GM19193 (cell line): ENCODE measurements around the gene RHOF.

Source experiments
- POLR2A ChIP-seq: IDR thresholded peaks from 4 replicates; pipeline ENCODE4 v1.6.1; 2011; ENCODE audit not compliant: insufficient read depth, insufficient read length; ENCODE audit errors: extremely low read depth

RHOF gene

GRCh38 chr12:121825041-121825523 lies 31.6 kb upstream of the RHOF start:
- peak; percentile 11 for TF ChIP-seq POLR2A

GRCh38 chr12:121823727-121824115 lies 30.2 kb upstream of the RHOF start:
- TF ChIP-seq POLR2A, result no peak

GRCh38 chr12:121823101-121823726 lies 29.7 kb upstream of the RHOF start:
- no peak for TF ChIP-seq POLR2A

- no peak for TF ChIP-seq POLR2A
Observed at GRCh38 chr12:121822393-121823100, 29.1 kb upstream of the RHOF start.

GRCh38 chr12:121820056-121820455 lies 26.6 kb upstream of the RHOF start:
- no peak for TF ChIP-seq POLR2A

GRCh38 chr12:121819212-121819949 lies 25.9 kb upstream of the RHOF start:
- no peak for TF ChIP-seq POLR2A

GRCh38 chr12:121817648-121818043 lies 24.2 kb upstream of the RHOF start:
- no peak for TF ChIP-seq POLR2A

GRCh38 chr12:121816925-121817647 lies 23.6 kb upstream of the RHOF start:
- no peak for TF ChIP-seq POLR2A

- TF ChIP-seq POLR2A, result no peak
Observed at GRCh38 chr12:121815263-121815662, 21.8 kb upstream of the RHOF start.

- TF ChIP-seq POLR2A, result no peak
Observed at GRCh38 chr12:121814429-121815119, 21.1 kb upstream of the RHOF start.

GRCh38 chr12:121813951-121814350 lies 20.5 kb upstream of the RHOF start:
- TF ChIP-seq POLR2A, result no peak

GRCh38 chr12:121812921-121813896 lies 19.7 kb upstream of the RHOF start:
- TF ChIP-seq POLR2A, result no peak

- TF ChIP-seq POLR2A, result no peak
Observed at GRCh38 chr12:121812320-121812871, 18.9 kb upstream of the RHOF start.
